8988T (cell line): Measurements from ENCODE around the gene MYLK.
A peak's percentile ranks its signal among the peaks of the same experiment; 100 is the strongest.
"Not testable (repeated sequence)": the region's sequence is repeated elsewhere in the genome, so short reads cannot be mapped to it uniquely, and the experiment has no call there.

Source experiments
- DNase-seq: peaks from one replicate; pipeline ENCODE4 v3.0.0; 2011

MYLK gene

DNA sequence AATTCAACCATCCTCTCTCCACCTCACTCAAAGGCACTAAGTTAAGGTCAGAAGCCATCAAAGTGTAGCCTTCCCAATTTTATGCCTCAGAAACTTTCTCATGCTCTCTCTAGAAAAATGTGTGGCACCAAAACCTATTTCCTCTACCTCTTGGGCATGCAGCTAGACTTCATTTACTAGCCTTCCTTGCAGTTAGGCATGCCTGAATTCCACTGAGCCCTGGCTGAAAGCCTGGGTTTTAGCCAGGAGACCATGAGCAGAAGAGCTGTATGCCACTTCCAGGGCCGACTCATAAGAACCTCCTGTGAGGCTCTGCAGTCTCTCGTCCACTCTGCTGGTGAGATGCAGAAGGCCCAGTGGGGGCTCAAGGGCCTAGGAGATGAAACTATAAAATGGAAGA is 145.0 kb downstream of the MYLK start:
- DNase-seq = no peak

DNA sequence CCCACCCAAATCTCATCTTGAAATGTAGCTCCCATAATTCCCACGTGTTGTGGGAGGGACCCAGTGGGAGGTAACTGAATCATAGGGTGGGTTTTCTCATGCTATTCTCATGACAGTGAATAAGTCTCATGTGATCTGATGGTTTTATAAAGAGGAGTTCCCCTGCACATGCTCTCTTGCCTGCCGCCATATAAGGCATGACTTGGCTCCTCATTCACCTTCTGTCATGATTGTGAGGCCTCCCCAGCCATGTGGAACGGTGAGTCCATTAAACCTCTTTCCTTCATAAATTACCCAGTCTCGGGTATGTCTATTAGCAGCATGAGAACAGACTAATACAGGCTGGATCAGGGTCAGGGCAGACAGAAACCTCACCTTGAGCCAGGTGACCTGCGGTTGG is 145.6 kb downstream of the MYLK start:
- DNase-seq = not testable (repeated sequence)

DNA sequence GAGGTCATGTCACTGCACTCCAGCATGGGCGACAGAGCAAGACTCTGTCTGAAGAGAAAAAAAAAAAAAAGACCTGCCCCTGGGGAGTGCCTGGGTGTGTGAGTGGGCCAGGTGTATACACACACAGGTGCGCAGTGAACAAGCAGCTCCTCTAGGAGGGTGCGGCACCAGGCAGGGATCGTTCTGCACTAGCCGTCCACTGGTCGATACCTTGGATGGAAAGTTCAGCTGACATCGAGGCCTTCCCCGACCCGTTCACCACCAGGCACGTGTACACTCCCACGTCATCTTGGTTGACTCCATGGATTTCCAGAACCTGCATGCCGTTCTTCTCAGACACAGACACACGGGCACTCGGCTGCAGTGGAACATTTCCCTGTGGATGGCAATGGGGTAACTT is 147.0 kb downstream of the MYLK start:
- no peak for DNase-seq

DNA sequence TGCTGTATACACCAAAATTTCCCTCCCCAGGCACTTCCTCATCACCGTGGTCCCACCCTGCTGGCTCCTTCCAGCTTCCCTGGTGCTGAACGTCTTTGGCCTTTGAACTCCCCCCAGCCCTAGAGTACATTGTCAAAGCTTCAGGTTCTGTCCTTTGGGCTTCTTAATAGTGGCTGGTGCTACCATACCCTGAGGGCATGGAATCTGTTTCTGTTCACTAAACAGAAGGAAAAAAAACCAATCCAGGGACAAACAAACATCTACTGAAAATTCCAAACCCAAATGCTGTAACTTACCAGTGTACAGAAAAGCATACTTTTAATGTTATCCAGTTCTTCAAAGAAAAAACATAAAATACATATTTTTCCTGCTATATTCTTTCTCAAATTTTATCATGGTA is 148.7 kb downstream of the MYLK start:
- no peak for DNase-seq

DNA sequence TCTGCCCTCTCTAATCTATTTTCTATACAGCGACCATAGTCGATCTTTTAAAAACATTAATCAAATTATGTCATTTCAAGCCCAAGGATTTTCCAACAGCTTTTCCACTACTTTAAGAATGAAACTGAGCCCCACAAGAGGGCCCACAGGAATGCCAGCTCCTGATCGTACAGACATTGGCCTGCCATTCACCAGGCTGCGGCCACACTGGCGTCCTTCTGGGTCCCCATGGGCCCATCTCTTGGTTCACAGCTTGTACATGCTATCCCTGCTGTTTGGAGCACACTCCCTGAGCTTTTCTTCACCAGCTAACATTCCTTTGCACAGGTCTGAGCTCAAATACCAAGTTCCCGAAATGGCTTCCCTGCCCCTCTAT is 149.6 kb downstream of the MYLK start:
- DNase-seq = no peak

DNA sequence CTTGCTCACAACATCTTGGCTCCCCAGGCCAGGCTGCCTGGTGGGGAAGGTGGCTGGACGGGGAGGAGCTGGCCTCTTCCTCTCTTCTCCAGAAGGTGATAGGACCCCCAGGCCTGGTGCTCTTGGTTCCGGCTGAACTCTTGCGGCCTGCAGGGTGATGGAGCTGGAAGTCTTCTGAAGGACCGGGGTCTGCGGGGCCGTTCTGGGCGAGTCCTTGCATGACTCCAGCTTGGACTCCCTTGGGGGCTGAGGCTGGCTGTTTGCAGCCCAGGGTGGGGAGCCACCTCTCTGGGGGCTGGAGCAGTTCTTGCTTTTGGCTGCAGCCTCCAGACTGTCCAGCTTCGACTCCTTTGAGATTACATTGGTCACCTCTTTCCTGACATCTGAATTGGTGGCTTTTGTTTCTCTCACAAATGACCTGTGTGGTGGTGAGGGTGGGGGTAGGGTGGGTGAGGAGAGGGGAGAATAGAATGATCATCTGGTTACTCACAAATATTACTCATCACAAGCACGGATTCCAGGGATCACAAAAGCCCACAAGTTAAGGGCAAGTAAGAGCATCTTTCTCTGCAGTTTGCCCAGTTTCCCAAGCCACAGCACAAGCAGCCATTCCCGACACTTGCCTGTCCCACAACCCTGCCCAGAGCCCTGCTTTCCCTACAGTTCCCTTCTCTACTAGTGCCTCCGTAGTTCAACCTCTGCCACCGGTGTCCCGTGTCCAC is 150.2 kb downstream of the MYLK start:
- DNase-seq = no peak

DNA sequence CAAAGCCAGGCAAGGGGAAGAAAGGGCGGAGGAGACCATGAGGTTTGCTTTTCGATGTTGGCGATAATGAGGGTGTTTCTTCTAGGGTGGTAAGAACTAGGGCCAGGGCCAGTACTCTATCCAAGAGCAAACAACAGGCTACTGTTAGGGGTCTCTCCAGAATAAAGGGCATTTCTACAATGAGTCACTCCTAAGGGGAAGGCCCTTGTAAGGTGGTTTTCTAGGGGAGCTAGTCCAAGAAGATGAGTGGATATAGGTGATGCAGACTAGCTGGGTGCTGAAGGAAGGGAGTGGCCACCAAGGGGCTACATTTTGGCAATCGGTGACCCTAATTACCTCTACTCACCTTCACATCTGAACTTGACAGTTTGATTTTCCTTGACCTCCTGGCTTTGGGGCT is 150.8 kb downstream of the MYLK start:
- no peak for DNase-seq

DNA sequence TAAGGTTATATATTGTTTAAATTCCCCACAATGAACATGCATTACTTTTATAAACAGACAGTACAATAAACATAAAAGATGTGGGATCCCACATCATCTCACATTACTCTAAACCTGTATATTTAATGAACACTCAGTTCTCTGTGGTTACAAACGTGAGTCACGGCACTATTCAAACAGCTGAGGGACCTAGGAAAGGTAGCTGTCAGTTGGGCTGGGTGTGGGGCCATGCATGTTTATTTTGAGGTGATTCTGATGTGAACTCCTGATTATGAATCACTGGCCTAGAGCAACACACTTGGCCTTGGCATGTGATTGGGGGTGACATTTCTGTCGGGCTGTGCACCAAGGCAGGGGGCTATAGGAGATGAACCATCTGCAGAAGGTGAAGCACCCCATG is 151.7 kb downstream of the MYLK start:
- DNase-seq = no peak

DNA sequence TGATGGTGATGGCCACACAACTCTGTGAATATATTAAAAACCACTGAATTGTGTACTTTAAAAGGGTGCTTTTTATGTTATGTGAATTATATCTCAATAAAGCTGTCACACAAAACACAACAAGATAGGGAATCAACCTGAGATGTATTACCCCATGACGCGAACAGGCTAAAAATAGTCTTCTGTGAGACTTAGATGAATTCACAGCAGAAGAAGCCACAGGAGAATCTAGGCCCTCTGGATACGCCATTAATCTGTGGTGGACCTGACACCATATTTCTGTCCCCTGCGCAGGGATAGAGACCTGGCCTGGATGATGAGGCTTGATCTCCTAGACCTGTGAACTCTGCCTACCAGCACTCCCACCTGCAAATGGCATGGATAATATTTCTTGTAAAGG is 153.3 kb downstream of the MYLK start:
- DNase-seq = no peak

DNA sequence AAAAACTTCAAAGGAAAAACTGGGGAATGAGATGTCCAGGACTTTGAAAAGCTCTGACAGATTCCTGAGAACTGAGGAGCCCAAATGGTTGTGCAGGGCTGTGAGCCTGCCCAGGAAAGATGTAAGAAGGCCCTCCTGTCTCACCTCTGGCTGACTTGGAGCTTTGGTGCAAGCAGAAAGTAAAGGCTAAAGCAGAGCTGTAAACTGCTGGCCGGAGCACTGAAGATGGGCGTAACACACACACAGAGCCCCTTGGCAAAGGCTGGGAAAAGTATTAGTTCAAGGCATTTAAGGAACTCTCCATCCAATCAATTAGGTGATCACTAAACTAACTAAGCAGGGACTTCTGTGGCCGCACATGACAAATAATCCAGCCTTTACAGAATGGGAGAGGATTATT is 155.1 kb downstream of the MYLK start:
- DNase-seq = no peak

DNA sequence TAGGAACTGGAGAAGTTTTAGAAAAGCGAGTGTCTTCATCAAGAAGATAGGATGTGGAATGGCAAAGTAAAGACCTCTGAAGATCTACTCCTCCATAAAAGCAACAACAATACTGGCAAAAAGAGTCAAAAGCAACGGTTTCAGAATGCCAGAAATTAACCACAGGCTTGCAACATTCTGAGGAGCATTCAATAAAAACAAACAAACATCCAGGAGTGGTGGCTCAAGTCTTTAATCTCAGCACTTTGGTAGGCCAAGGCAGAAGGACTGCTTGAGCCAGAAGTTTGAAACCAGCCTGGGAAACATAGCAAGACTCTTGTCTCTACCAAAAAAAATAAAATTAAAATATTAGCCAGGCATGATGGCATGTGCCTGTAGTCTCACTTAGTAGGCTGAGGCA is 156.1 kb downstream of the MYLK start:
- no peak for DNase-seq

DNA sequence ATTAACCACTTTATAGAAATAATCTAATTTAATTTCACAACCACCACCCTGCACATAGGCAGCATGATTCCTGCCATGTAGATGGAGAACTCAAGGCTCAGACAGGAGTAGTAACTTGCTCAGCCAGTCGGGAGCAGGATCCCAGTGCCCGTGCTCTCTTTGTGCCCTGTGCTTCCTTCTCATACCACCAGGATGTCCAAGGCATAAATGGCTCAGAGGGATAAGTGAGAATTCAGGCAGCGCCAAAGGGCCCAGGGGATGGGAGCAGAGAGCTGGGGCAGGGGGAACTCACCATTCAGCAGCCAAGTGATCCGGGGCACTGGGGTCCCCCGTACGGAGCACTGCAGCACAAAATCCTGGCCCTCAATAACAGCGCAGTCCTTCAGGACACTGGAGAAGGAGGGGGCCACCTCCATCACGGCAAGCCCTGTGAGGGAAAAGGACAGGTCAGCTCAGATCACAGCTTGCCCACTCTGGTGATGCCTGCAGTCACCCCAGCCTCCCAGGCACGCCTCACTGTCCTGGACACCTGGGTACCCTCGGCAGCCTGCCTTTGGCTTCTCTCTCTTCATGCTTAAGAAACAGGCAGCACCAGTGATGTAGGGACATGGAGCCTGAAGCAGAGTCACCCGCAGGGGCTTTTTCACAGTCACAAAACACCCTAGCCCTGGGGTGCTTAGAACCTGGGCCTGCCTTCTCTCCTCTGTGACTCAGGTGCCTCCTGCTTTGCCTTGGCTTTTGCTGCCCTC is 158.3 kb downstream of the MYLK start:
- no peak for DNase-seq

DNA sequence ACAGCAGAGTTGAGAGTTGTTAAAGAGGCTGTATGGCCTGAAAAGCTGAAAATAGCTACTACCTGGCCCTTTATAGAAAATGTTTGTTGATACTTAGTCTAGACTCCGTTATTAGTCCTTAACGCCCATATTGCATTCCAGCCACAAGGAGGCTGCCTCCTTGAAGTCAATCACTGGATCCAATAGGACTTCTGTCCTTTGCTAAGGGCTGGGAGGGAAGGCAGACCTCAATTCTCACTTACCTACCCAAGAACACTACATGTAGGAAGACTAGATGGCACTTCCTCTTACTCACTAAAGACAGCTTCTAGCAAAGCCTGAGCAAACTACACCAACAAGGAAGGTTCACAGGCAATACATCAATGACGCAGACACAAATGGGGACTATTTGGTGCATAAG is 159.8 kb downstream of the MYLK start:
- no peak for DNase-seq

DNA sequence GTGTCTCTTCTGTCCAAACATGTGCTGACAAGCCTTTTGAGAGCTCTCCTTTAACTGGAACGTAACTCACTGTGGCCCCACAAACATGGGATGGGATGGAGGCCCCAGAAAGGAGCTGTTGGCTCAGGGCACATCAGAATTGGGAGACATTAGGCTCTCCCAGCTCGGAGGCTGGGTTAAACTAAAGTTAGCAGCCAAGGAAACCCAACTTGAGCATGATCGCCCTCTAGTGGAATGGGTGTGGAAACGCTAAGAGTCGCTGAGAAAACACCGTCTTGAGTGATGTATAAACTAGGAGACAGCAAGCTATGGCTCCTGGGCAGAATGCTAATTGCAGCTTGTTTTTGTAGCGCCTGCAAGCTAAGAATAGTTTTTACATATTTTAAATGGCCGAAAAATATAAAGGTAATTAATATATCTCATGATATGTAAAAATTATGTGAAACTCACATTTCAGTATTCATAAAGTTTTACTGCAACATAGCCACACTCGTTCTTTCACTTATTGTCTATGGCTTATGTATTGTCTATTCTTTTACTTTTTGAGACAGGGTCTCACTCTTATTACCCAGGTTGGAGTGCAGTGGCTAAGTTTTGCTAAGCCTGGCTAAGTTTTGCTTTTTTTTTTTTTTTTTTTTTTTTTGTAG is 160.5 kb downstream of the MYLK start:
- peak; percentile 46 for DNase-seq

DNA sequence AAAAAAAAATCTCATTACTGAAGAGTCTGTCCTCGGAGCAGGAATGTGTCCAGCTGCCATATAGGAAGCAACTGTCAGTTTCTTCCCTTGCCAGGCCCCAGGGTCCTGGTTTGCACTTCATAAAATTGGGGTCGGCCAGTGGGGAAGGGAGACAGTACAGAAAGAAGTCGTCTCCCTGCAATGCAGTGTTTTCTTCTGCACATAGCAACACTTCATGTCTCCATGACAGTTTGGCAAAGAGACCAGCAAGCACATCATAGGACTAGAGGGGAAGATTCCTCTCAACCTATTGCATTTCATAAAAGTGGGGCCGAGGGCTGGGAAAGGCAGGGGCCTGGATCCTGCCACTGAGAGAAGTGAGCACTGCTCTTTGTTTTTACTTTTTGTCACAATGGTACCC is 161.1 kb downstream of the MYLK start:
- no peak for DNase-seq

DNA sequence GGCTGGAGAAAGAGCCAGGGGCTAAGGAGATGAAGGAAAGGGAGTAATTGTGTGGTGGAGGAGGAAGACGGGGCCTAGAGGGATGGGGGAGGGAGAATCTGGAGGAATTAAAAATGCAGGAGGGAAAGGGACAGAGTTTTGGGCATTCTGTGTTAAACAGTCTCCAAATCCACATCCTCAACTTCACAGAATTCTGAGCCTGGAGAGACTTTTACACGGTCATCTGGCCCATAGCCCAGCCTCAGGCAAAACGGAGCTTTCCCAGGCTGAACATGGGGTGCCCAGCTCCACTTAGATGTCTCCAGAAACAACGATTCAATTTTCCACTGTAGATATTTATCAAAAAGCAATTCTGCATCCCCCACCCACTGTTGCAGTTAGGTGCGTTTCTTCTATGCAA is 161.7 kb downstream of the MYLK start:
- no peak for DNase-seq

DNA sequence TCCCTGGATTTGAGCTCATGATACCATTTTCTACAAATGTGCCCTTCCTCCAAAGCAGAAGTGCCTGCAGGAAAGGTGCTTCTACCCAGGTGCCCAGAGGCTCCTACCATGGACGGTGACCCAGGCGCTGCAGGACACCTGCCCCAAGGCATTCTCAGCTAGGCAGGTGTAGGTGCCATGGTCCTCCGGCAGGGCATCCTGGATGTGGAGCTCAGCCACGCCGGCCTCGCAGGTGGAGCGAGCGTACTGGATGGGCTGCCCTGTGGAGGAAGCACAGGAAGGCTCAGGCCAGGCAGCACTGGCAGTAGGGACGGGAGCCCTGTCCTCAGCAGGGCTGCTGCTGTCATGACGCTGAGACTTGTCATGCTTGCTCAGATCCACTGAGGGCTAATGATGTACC is 162.1 kb downstream of the MYLK start:
- DNase-seq = no peak

DNA sequence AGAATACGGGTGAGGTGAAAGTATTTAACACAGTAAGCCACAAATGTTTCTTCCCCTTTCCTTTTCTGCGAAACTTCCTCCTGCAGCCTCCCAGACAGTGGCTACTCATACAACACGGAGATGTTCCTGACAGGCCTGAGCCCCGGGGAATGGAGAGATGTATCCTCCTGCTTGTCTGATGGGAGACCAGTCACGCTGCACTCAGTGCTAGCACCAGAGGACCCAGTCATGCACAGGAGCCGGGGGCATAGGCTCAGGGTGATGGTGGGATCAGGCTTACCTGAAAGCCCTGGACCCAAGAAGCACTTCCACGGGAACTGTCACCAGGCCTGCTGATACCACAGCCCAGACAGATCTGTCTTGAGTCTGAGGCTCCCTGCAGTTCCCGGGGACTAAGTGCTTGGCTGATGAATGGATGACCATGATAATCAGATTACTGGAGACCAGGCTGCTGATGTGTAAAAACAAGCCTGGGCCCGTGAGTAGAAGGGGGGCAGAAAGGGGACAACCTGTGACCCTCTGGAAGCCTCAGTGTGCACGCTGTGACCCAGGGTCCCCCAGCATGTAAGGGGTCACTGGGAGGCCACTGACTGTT is 162.9 kb downstream of the MYLK start:
- not testable (repeated sequence) for DNase-seq

DNA sequence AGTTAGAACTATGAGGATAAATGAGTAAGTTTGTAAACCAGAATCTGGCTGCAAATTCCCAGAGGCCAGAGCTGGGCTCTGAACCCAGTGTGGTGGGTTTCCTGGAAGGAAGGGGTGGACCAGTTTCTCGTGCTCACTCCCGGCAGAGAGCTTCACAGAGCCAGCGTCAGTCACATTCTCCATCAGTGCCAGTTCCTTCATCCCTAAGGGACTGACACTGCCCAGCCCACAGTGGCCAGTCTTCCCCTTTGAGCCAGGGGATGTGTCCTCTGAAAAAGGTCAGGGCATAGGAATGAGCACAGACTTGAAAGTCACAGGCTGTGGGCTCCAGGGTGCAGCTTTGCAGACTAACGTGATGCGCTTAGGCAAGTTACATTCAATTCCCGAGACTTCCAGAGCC is 163.5 kb downstream of the MYLK start:
- DNase-seq = no peak

DNA sequence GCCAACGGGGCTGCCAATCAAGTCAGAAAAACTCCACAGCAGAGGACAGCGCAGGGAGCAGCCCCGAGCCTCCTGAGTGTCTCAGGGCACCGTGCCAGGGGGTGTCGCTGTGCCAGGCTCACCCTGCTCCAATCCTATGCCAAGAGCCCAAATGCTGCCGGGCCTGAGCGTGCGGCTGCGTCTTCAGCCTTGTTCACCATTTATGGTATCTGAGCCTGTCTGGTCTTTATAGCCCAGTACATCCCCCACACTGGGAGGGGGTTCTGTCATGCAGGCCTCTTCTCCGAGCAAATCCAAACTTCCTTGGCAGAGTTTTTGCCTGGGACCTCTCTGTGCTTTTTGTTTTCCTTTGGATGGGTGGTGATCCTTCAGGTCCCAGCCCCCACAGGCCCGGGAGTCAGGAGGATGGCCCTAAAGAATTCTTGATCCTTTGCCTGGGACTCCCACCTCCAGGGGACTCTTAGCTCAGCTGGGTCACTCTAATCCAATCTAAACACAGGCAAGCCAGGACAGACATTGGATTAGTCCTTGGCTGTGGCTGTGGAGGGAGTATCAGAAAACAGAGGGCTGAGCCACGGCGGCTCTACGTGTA is 164.2 kb downstream of the MYLK start:
- DNase-seq = no peak

DNA sequence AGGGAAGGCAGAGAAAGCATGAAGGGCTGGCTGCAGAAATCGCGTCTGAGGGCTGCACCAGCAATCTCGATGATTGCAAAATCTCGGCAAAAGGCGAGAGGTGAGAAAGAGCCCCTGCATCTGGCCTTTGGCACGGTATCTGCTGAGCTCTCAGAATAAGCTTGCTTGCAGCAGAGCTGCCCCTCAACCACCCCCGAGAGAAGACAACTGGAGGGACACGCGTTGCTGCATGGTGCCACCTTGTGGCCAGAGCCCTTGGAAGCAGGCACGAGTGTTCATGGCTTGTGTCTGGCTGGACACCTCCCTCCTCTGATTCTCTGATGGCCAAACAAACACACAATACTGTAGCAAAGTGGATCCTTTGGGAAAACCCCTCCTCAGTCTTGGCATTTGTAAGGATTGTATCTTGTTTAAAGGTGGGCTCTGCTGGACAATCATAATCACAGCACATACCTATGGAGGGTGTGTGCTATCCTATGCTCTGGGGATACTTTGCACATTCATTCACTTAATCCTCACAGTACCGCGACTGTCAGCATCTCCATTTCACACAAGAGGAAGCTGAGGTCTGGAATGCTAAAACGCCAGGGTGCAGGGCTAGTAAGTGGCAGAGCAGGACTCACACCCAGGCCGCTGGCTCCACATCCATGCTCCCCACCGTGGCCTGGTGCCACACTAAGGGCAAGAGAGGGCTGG is 164.9 kb downstream of the MYLK start:
- DNase-seq = peak; percentile 43

DNA sequence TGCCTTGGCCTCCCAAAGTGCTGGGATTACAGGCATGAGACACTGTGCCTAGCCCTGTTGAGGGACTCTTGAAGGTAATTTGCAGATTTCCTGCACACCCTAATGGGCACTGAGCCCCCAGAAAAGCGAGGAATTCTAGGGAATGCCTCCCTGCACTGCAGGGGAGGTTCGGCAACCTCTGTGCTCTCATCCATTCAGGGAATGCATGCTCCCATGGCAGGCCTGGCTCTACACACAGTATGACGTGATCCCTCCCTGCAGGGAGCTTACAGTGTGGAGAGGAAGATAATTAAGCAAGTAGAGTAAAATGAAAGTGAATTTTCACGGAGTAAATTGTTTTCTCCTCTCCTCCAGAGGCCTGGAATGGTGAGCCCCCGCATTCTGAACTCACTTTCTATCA is 166.0 kb downstream of the MYLK start:
- DNase-seq = no peak

DNA sequence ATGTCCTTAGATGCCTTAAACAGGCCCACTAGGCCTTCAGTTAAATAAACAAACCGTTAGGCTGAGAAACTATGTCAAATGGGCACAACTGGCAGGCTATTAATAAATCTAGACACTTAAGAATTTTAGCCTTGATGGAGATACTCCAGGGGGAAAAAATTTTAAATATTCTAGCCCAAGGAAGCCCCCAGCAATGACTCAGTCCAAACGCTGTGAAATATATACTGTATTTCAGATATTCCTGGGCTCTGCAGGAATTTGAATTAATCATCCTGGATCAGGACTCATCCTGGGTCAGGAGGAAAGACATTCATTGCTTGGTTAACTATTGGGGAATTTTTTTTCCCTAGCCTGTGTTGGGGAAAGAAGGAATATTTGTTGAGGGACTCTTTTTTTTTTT is 166.7 kb downstream of the MYLK start:
- not testable (repeated sequence) for DNase-seq
